ENCODE data around the gene PCDHGC3. TPM values are rescaled to one million over a fixed set of nuclear protein-coding genes. Genes with fewer than 3 reads are reported as not detected.
A peak's percentile ranks its signal among the peaks of the same experiment; 100 is the strongest.

The PCDHGC3 gene
- total RNA-seq, 1 experiment from 2014 or later: 112 TPM

GRCh38 chr5:141490271-141490670, 14.5 kb downstream of the PCDHGC3 start:
- peaks cover 17% of the 10 kb centered on the region for H3K36me3 ChIP-seq (ENCODE audit: insufficient read depth, low read length, poor library complexity, severe bottlenecking)
- no TSS peak for BruUV-seq (replicated peaks)
- ChIA-PET POLR2A (ENCODE audit: low non-redundant PET) (no interaction called here), CTCF (no interaction called here)
- intact Hi-C loops (cut with micrococcal nuclease; ENCODE audit: unreplicated experiment): no loop called here
- H3K4me3 ChIP-seq (ENCODE audit: low read depth, low read length, poor library complexity, severe bottlenecking): no peak overlapping the region
- no peaks in the 10 kb centered on the region for H3K9me3 ChIP-seq (ENCODE audit: low read depth, low read length, poor library complexity, severe bottlenecking)
- peak overlapping the region; percentile 50 for H3K27ac ChIP-seq (ENCODE audit: low read depth, low read length, poor library complexity, severe bottlenecking)
- TF ChIP-seq, protein P1, sequence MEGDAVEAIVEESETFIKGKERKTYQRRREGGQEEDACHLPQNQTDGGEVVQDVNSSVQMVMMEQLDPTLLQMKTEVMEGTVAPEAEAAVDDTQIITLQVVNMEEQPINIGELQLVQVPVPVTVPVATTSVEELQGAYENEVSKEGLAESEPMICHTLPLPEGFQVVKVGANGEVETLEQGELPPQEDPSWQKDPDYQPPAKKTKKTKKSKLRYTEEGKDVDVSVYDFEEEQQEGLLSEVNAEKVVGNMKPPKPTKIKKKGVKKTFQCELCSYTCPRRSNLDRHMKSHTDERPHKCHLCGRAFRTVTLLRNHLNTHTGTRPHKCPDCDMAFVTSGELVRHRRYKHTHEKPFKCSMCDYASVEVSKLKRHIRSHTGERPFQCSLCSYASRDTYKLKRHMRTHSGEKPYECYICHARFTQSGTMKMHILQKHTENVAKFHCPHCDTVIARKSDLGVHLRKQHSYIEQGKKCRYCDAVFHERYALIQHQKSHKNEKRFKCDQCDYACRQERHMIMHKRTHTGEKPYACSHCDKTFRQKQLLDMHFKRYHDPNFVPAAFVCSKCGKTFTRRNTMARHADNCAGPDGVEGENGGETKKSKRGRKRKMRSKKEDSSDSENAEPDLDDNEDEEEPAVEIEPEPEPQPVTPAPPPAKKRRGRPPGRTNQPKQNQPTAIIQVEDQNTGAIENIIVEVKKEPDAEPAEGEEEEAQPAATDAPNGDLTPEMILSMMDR (conservative IDR thresholded peaks at IDR 0.05; ENCODE audit: low read depth, low read length): no peak
- no peak for TF ChIP-seq EZH2 (IDR thresholded peaks at IDR 0.05; ENCODE audit: borderline replicate concordance, low read depth, low read length, poor library complexity, severe bottlenecking)
- peaks cover 41% of the 10 kb centered on the region for H3K4me1 ChIP-seq (ENCODE audit: insufficient read depth, low read length, poor library complexity, severe bottlenecking)
- no peaks in the 10 kb centered on the region for H3K27me3 ChIP-seq (replicated peaks; ENCODE audit: insufficient read depth, low read depth, low read length, poor library complexity)
- DNase-seq (ENCODE audit: low spot score): no peak

- Histone ChIP-seq H3K4me3 (ENCODE audit: low read depth, low read length, poor library complexity, severe bottlenecking) (no peak overlapping the region), H3K27me3 (replicated peaks; ENCODE audit: insufficient read depth, low read depth, low read length, poor library complexity) (no peaks in the 10 kb centered on the region), H3K4me1 (ENCODE audit: insufficient read depth, low read length, poor library complexity, severe bottlenecking) (peaks cover 46% of the 10 kb centered on the region), H3K9me3 (ENCODE audit: low read depth, low read length, poor library complexity, severe bottlenecking) (no peaks in the 10 kb centered on the region), H3K27ac (ENCODE audit: low read depth, low read length, poor library complexity, severe bottlenecking) (no peak overlapping the region), H3K36me3 (ENCODE audit: insufficient read depth, low read length, poor library complexity, severe bottlenecking) (peaks cover 16% of the 10 kb centered on the region)
- ChIA-PET CTCF (no interaction called here), POLR2A (ENCODE audit: low non-redundant PET) (no interaction called here)
- DNase-seq (ENCODE audit: low spot score): no peak
- BruUV-seq (replicated peaks): no TSS peak
- TF ChIP-seq EZH2 (IDR thresholded peaks at IDR 0.05; ENCODE audit: borderline replicate concordance, low read depth, low read length, poor library complexity, severe bottlenecking): no peak
- TF ChIP-seq, protein P1 (conservative IDR thresholded peaks at IDR 0.05; ENCODE audit: low read depth, low read length): no peak
- intact Hi-C loops (cut with micrococcal nuclease; ENCODE audit: unreplicated experiment): no loop called here
These were observed 15.0 kb downstream of the PCDHGC3 start for GRCh38 chr5:141490771-141491170.

GRCh38 chr5:141491323-141492167, 15.8 kb downstream of the PCDHGC3 start:
- BruUV-seq (replicated peaks): no TSS peak

More at GRCh38 chr5:141491323-141492167, 15.8 kb downstream of the PCDHGC3 start:
- ChIA-PET POLR2A (ENCODE audit: low non-redundant PET) (no interaction called here), CTCF (no interaction called here)
- DNase-seq (ENCODE audit: low spot score): no peak
- Histone ChIP-seq H3K27me3 (replicated peaks; ENCODE audit: insufficient read depth, low read depth, low read length, poor library complexity) (no peaks in the 10 kb centered on the region), H3K36me3 (ENCODE audit: insufficient read depth, low read length, poor library complexity, severe bottlenecking) (peaks cover 16% of the 10 kb centered on the region), H3K4me3 (ENCODE audit: low read depth, low read length, poor library complexity, severe bottlenecking) (no peak overlapping the region), H3K9me3 (ENCODE audit: low read depth, low read length, poor library complexity, severe bottlenecking) (no peaks in the 10 kb centered on the region), H3K4me1 (ENCODE audit: insufficient read depth, low read length, poor library complexity, severe bottlenecking) (peaks cover 52% of the 10 kb centered on the region), H3K27ac (ENCODE audit: low read depth, low read length, poor library complexity, severe bottlenecking) (peak overlapping the region; percentile 94)
- TF ChIP-seq, protein P1 (conservative IDR thresholded peaks at IDR 0.05; ENCODE audit: low read depth, low read length): no peak
- no peak for TF ChIP-seq EZH2 (IDR thresholded peaks at IDR 0.05; ENCODE audit: borderline replicate concordance, low read depth, low read length, poor library complexity, severe bottlenecking)
- intact Hi-C loops (cut with micrococcal nuclease; ENCODE audit: unreplicated experiment): no loop called here

Data from A673 (cell line).